Fibroblast of skin of right quadriceps (primary cell): Measurements from ENCODE around the gene BNIP2.
"Not testable (repeated sequence)": the region's sequence is repeated elsewhere in the genome, so short reads cannot be mapped to it uniquely, and the experiment has no call there.

Source experiments
- DNase-seq: peaks from one replicate; pipeline ENCODE4 v3.0.0-alpha.2; 2013

Gene BNIP2

GRCh38 chr15:59687836-59688235 is 1.3 kb downstream of the BNIP2 start:
- no peak for DNase-seq

- DNase-seq: no peak
These were observed 2.7 kb downstream of the BNIP2 start for GRCh38 chr15:59686389-59686788.

- peak; percentile 35 for DNase-seq
These were observed 3.3 kb downstream of the BNIP2 start for GRCh38 chr15:59685737-59686297.

GRCh38 chr15:59680870-59681269 is 8.2 kb downstream of the BNIP2 start:
- no peak for DNase-seq

GRCh38 chr15:59680346-59680745 is 8.8 kb downstream of the BNIP2 start:
- DNase-seq: no peak

GRCh38 chr15:59678620-59679019 is 10.5 kb downstream of the BNIP2 start:
- no peak for DNase-seq

- no peak for DNase-seq
These were observed 10.9 kb downstream of the BNIP2 start for GRCh38 chr15:59678172-59678571.

- no peak for DNase-seq
These were observed 12.6 kb downstream of the BNIP2 start for GRCh38 chr15:59676565-59676964.

GRCh38 chr15:59674361-59674877 is 14.7 kb downstream of the BNIP2 start:
- DNase-seq: no peak

- DNase-seq: no peak
These were observed 20.6 kb downstream of the BNIP2 start for GRCh38 chr15:59668556-59668955.

GRCh38 chr15:59662260-59662659 is 26.9 kb downstream of the BNIP2 start:
- peak; percentile 26 for DNase-seq

- no peak for DNase-seq
These were observed 29.8 kb downstream of the BNIP2 start for GRCh38 chr15:59659366-59659765.

- DNase-seq: no peak
These were observed 31.4 kb downstream of the BNIP2 start for GRCh38 chr15:59657635-59658125.

GRCh38 chr15:59656897-59657634 is 32.1 kb downstream of the BNIP2 start, which contains the start of gene GTF2A2:
Gene GTF2A2 (minus strand): TSS chr15:59657515. CDS start chr15:59652277, 5,238 bp downstream.
- peak; percentile 92 for DNase-seq

GRCh38 chr15:59654046-59654445 is 35.1 kb downstream of the BNIP2 start:
- DNase-seq: no peak

GRCh38 chr15:59649603-59650002 is 39.5 kb downstream of the BNIP2 start:
- no peak for DNase-seq

- no peak for DNase-seq
These were observed 42.0 kb downstream of the BNIP2 start for GRCh38 chr15:59647085-59647484.

- no peak for DNase-seq
These were observed 42.8 kb downstream of the BNIP2 start for GRCh38 chr15:59646277-59646676.

- not testable (repeated sequence) for DNase-seq
These were observed 43.3 kb downstream of the BNIP2 start for GRCh38 chr15:59645812-59646211.

GRCh38 chr15:59644756-59645155 is 44.4 kb downstream of the BNIP2 start:
- DNase-seq: no peak

- DNase-seq: no peak
These were observed 46.8 kb downstream of the BNIP2 start for GRCh38 chr15:59642351-59642750.

GRCh38 chr15:59637507-59637906 is 51.6 kb downstream of the BNIP2 start:
- DNase-seq: not testable (repeated sequence)

- no peak for DNase-seq
These were observed 52.9 kb downstream of the BNIP2 start for GRCh38 chr15:59636184-59636583.

- DNase-seq: no peak
These were observed 56.4 kb downstream of the BNIP2 start for GRCh38 chr15:59632714-59633113.
